ENCODE data around the gene MAP3K3. TPM values are rescaled to one million over a fixed set of nuclear protein-coding genes. Genes with fewer than 3 reads are reported as not detected.

Gene MAP3K3
- total and polyA plus RNA-seq, 12 donors, result 21.1 to 79.3 (median 47.1) TPM

DNA sequence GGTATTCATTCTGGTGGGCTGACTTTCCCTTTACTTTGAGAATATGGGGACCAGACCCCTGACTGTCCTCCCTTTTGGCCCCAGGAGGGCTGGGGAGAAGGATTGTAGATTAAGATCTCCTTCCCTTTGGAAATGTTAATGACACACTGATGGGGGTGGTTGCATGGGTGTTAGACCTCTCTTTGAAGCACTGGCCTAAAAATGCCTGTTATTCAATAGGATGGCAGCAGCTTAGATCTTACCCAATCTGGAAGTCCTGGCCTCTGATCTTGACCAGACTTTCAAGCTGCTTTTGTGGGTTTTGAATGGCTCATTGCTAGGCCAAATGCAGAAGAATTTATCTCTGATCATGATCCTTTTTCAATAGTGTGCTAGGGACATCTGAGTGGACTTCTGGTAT is 25.7 kb downstream of the MAP3K3 start:
- no peaks in the 10 kb centered on the region for H3K27me3 ChIP-seq
- H3K9me3 ChIP-seq, result no peaks in the 10 kb centered on the region
- intact Hi-C loops (cut with DNase I), result no loop called here
- TF ChIP-seq, protein P1, sequence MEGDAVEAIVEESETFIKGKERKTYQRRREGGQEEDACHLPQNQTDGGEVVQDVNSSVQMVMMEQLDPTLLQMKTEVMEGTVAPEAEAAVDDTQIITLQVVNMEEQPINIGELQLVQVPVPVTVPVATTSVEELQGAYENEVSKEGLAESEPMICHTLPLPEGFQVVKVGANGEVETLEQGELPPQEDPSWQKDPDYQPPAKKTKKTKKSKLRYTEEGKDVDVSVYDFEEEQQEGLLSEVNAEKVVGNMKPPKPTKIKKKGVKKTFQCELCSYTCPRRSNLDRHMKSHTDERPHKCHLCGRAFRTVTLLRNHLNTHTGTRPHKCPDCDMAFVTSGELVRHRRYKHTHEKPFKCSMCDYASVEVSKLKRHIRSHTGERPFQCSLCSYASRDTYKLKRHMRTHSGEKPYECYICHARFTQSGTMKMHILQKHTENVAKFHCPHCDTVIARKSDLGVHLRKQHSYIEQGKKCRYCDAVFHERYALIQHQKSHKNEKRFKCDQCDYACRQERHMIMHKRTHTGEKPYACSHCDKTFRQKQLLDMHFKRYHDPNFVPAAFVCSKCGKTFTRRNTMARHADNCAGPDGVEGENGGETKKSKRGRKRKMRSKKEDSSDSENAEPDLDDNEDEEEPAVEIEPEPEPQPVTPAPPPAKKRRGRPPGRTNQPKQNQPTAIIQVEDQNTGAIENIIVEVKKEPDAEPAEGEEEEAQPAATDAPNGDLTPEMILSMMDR (IDR thresholded peaks at IDR 0.05), result no peak
- H3K4me1 ChIP-seq, result peaks cover 0 to 72% (median 26%) of the 10 kb centered on the region in 9 donors
- ATAC-seq, result no peak
- H3K4me3 ChIP-seq, result no peak overlapping the region
- H3K36me3 ChIP-seq, result peaks cover 0 to 97% (median 20%) of the 10 kb centered on the region in 9 donors
- H3K27ac ChIP-seq, result no peak overlapping the region
- DNase-seq, result no peak

DNA sequence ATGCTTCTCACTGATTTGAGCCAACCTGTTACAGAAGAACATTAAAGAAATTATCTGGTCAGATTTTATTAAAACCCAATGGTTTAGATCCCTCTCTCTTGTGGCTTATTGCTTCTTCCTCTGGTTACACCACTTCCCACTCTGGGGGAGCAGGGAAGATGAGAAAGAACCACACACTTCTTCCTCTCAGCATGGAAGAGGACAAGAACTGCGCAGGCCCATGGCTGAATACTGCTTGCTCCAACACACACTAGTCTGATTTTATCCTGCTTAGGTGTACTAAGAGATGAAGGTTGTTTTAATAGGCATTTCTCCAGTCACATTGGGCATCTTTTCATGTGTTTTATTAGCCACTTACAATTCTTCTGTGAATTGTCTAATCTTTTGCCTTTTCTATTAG is 27.6 kb downstream of the MAP3K3 start:
- TF ChIP-seq, protein P1 (IDR thresholded peaks at IDR 0.05), result no peak
- 92 to 97% methylated on average over 1 of the region's 1 CpG for WGBS, 2 donors
- Histone ChIP-seq H3K27me3 (no peaks in the 10 kb centered on the region), H3K27ac (peak overlapping the region in 1 of 10 donors; percentile 10), H3K36me3 (peaks cover 0 to 98% (median 27%) of the 10 kb centered on the region in 9 donors), H3K9me3 (no peaks in the 10 kb centered on the region), H3K4me3 (no peak overlapping the region), H3K4me1 (peaks cover 0 to 59% (median 25%) of the 10 kb centered on the region in 9 donors)
- intact Hi-C loops (cut with DNase I), result no loop called here
- ATAC-seq (peak in 2 of 8 donors; percentile 43 to 53), DNase-seq (no peak)

DNA sequence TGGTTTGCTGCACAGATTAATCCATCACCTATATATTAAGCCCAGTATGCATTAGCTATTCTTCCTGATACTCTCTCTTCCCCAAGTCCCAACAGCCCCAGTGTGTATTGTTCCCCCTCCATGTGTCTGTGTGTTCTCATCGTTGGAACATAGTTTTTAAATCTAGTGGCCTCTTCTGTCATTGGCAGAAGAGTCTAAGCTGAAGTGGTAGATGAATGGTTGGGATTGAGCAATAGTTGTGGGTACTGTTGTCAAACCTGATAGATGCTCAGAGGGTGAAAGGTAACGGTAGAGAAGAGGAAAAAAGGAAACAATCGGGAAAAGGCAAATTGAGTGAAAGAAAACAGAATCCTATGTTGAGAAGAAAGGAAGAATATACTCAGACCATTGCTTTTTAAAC is 29.9 kb downstream of the MAP3K3 start:
- intact Hi-C loops (cut with DNase I), result no loop called here
- no peaks in the 10 kb centered on the region for H3K9me3 ChIP-seq
- WGBS, 2 donors, result 68 to 73% methylated on average over 3 of the region's 3 CpGs
- ATAC-seq (peak in 4 of 8 donors; percentile 16 to 76 (median 40)), DNase-seq (no peak)
- no peaks in the 10 kb centered on the region for H3K27me3 ChIP-seq
- H3K36me3 ChIP-seq, result peaks cover 0 to 98% (median 31%) of the 10 kb centered on the region in 9 donors
- TF ChIP-seq, protein P1 (IDR thresholded peaks at IDR 0.05), result no peak
- H3K4me3 ChIP-seq, result no peak overlapping the region
- H3K4me1 ChIP-seq, result peaks cover 0 to 42% (median 4%) of the 10 kb centered on the region in 9 donors
- H3K27ac ChIP-seq, result peak overlapping the region in 1 of 10 donors; percentile 15

DNA sequence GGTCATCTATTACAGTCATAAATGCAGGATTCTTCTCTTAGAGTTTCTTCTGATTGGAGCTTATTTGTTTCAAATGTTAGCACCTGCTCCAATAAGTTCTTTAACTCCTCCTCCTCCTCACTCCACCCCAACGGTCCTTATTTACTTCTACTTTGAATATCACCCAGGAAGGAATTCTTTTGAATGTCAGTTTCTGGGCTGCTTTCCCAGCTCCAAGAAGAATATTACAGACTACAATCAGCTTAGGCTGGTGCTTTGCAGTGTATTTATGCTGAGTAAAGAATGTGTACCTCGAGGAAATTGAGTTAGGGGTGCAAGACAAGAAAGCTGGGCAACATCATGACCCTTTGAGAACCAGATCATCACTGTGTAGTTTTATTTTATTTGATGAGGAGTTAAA is 30.8 kb downstream of the MAP3K3 start:
- DNase-seq (no peak), ATAC-seq (peak in 4 of 8 donors; percentile 32 to 79 (median 68))
- Histone ChIP-seq H3K36me3 (peaks cover 0 to 98% (median 35%) of the 10 kb centered on the region in 9 donors), H3K9me3 (no peaks in the 10 kb centered on the region), H3K4me3 (no peak overlapping the region), H3K4me1 (peaks cover 0 to 32% (median 4%) of the 10 kb centered on the region in 9 donors), H3K27ac (peak overlapping the region in 1 of 10 donors; percentile 15), H3K27me3 (no peaks in the 10 kb centered on the region)
- TF ChIP-seq, protein P1 (IDR thresholded peaks at IDR 0.05), result no peak
- WGBS, 2 donors, result 23 to 36% methylated on average over 2 of the region's 2 CpGs
- intact Hi-C loops (cut with DNase I), result no loop called here

Data from heart right ventricle (tissue), 16 donors.